Astrocyte of the hippocampus (primary cell): ENCODE results near the gene NCK2.

Experiments used
- DNase-seq: peaks from one replicate; pipeline ENCODE4 v3.0.0; 2011; ENCODE audit warnings: low read depth, low spot score

The NCK2 gene

DNA sequence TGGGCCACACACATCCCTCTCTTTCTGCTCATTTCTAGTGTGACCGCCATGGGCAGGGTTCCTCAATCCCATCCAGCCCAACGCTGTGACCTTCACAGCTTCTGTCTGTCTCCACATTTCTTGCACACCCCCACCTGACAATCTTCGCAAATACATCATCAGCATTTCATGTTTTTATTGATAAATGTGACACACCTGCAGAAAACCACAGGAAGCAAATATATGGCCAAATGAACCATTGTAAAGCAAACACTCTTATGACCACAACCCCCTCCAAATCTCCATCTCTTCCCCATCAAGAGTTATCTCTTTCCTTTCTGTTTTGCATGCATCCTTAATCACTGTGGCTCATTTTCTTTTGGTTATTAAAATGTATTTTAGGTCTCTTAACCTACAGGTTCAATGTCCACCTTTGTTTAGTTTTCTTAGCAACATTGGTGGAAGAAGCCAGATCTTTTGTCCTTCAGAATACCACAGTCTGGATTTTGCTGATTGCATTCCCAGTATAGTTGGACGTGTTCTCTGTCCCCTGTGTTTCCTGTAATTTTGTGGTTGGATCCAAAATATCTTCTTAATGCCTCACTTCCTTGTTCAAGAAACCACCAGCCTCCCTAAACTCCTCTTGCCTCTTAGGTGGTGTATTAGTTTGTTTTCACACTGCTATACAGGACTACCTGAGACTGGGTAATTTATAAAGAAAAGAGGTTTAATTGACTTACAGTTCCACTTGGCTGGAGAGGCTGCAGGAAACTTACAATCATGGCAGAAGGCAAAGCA lies 9.8 kb upstream of the NCK2 start:
- peak; percentile 77 for DNase-seq

DNA sequence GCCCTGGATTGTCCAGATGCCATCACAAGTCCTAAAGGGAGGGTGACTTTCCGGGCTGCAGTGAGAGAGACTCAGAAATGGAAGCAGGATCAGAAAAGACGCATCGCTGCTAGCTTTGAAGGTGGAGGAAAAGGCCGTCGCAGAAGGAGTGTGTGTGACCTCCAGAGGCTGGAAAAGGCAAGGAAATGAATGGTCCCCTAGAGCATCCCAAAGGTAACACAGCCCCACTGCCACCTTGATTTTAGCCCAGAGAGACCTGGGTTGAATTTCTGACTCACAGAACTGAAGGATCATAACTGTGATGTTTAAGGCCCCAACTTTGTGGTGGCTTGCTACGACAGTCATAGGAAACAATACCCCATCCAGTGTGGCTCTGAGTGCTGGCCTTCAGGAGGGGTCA lies 8.6 kb upstream of the NCK2 start:
- DNase-seq: no peak

- no peak for DNase-seq
These were observed 6.6 kb upstream of the NCK2 start for GRCh38 chr2:105737980-105738657.

- no peak for DNase-seq
These were observed 6.0 kb upstream of the NCK2 start for GRCh38 chr2:105738658-105739241.

DNA sequence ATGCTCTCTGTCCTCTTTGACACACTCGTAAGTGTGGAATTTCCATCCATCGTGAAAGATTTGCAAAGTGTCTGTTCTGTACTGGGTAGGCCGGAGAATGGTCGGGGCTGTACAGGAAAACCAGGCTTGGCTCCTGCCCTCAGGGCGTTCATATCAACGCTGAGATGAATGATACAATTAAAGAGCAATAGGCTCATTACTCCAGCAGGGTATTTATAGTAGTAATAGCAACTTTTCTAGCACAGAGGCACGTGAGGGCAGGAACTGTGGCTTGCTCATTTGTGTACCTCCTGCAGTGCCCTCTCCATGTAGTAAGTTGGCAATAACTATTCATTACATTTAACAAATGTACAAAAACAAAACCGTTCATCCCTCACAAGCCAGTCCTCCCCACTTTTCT lies 5.3 kb upstream of the NCK2 start:
- no peak for DNase-seq

DNA sequence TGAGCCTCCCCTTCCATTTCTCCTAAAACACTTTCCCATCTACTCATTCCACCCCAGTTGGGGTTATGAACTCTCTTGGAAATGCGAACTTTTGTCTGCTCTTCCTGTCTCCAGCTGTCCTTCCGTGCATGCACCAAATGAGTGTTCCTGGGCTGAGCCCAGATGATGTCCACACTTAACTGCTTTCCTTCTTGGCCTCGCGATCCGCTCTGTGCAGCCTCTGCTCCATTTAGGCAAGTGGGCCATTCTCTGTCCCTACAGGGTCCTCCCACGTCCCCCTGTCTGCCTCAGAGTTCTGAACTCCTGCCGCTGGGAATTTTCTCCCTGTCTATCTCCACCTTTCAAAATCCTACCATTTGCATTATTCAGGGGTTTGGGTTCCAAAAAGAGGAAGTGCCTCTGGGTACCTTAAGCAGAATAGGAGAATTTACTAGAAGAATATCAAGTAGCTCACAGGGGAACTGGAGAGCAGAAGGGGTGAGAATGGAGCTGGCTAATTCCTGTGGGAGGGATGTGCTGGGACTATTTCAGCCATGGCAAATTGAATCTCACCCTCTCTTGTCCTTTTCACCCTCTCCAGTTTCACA lies 4.7 kb upstream of the NCK2 start:
- DNase-seq: no peak

DNA sequence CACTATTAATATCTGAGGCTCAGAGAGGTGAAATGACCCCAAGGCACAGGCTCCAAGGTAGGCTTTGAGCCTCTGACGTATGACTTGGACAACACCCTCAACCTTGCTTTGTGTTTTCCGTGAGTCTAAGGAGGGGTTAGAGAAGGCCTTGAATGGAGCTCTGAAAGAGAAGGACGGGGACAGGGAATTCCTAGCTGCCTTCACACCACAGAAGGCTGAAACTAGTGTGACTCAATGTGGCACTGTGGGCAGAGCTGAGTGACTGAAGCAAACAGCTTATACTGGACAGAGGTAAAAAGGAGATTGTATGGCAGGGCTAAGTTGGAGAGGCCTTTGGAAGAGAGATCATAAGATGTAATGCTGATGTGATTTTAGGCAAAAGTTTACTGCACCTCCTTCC lies 3.5 kb upstream of the NCK2 start:
- no peak for DNase-seq

DNA sequence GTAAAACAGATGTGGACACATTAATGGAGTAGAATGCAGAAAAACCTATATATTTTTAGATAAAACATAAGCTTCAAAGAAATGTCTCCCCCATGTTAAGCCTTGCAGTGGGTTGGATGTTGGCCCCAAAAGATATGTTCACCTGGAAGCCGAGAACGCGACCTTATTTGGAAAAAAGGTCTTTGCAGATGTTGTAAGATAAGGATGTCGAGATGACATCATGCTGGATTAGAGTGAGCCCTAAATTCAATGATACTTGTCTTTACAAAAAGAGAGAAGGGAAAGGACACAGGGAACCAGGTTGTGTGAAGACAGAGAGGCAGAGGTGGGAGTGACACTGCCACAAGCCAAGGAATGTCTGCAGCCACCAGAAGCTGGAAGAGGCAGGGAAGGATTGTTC lies 3.1 kb upstream of the NCK2 start:
- no peak for DNase-seq

DNA sequence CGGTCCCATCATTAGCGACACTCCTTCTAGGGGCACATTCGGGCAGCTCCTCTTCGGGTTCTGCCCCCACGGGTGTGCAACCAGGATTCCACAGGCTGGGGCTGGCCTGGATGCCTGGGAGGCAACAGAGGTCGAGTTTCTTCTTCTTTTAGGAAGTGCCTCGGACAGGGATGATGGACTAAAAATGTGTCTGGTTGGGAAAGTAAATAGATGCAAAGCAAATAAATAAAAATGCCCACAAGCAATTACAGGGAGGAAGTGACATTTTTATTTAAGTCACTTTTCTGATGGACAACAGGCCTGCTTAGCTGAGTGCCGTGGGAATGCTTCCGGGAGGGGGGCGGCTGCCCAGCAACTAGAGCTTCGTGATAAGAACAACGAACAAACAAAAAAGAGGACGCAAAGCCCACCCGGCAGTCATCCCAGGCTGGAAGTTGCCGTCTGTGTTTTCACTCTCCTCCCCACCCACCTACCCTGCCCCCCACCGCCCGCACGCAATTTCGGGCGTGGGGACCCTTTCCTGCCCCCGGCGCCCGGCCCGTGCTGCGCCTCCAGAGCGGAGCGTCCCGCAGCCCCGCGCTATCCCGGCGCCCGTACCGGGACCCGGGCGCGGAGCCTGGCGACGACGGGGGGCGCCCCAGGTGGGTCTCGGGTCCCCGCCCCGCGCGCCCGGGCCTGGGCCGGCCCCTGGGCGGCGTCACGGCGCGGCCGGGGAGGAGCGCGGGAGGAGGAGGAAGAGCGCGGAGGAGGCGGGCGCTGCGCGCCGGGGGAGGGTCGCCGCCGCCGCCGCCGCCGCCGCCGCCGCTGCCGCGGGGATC lies 412 bp upstream of the NCK2 start:
- peak; percentile 88 for DNase-seq

GRCh38 chr2:105746177-105747080 lies 1.7 kb downstream of the NCK2 start:
- peak; percentile 18 for DNase-seq

DNA sequence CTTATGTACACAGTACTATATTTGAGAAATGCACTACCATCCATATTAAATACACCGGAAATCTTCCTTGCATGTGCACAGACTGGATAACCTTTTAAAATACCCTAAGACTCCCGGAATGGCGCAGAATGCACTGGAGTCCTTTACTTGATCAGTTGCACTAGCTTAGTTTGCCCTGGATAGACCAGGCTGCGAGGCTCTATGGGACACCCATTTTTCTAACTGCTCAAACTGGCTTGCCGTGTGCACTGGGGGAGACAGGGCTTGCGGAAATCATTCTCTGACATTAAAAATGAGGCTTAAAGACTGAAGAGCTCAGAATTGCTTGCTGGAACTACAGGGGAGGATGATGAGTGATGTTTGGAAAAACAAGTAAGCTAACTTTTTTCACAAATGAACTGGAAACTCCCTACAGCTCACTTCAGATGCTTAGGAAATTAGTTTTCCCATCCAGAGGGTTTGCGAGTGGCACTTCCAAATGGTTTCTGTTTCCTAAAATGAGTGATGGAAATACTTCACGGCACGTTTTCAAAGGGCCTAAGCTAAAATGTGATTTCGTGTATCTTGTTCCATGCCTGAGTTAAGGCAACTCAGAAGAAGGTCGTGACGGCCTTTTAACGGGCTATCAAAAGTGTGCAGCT lies 2.7 kb downstream of the NCK2 start:
- no peak for DNase-seq

DNA sequence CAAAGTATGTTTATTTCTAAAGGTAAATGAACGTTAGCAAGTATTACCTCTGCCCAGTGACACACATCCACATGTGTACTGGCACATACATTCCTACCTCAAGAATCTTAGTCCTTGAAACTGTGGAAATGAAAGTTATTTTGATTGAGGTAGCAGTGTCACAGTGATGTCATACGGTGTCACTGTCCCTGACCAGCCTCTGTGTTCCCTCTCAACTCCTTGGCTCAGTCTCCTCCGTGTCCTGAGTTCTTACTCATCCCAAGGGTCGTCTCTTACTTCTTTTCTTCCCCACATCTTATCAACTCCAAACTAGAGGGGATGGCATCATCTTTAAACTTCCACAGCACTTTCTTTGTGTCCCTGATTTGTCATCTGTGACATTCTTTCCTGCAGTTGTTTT lies 3.3 kb downstream of the NCK2 start:
- DNase-seq: no peak

GRCh38 chr2:105748566-105748965 lies 3.9 kb downstream of the NCK2 start:
- DNase-seq: no peak

- DNase-seq: peak; percentile 53
These were observed 5.1 kb downstream of the NCK2 start for GRCh38 chr2:105749583-105750400.

DNA sequence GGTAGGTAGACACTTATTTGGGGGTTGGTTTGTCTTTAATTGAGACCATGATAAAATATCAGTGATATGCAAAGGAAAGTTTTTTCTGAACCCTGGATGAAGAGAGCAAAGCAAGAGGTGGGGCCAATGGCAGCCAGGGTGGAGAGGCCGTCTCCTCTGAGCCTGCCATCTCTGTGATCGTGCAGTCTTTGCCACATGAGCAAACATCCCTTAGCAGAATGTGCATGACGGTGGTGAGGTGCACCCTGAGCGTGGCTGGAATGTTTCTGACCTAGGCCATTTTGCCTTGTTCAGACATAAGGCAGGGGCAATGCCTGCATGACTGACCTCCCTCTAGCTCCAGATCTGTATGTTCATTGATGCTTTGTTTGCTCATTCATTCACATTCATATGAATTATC lies 6.0 kb downstream of the NCK2 start:
- DNase-seq: no peak

- no peak for DNase-seq
These were observed 6.6 kb downstream of the NCK2 start for GRCh38 chr2:105751272-105751671.

DNA sequence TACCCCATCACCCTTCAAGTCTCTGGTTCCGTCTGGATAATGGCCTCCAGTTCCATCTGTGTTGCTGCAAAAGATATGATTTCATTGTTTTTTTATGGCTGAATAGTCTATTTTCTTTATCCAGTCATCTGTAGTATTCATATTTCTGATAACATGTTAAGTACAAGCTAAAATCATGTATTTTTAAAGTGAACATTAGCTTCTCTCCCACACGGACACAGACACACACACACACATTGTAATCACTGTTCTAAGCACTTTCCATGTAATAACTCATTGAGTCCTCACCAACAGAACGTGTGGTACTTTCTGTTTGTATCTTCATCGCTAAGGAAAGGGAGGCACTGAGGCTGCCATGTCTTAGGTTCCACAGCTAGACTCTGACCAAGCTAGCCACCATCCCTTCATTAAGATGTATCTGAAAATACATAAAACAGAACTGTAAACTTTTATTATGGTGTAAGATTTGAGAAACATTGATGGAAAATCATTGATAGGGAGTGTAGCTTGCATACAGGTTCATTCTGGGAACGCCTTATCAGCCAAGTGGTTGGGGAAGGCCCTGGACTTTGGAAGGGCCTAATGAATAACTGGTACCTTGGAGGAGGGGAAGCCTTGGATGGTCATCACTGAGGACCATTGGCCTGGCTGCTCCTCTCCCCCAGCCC lies 8.1 kb downstream of the NCK2 start:
- no peak for DNase-seq

DNA sequence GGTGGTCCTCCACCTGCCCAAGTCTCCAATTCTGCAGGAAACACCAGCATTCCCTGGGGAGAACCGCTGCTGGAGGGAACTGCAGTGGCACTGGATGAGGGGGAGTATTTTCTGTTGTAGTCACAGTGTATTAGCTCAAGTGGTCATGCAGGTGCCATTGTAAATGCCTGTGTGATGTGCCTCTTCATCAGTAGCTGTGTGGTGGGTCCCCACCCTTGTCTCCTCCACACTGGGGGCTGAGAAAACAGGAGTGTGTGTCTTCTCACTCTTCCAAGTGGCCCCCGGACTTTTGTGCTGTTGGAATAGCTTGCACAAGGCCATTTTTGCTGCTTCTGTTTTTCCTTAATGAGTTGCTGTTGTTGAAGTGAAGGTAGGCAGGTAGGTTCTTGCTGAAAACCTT lies 8.7 kb downstream of the NCK2 start:
- DNase-seq: no peak

DNA sequence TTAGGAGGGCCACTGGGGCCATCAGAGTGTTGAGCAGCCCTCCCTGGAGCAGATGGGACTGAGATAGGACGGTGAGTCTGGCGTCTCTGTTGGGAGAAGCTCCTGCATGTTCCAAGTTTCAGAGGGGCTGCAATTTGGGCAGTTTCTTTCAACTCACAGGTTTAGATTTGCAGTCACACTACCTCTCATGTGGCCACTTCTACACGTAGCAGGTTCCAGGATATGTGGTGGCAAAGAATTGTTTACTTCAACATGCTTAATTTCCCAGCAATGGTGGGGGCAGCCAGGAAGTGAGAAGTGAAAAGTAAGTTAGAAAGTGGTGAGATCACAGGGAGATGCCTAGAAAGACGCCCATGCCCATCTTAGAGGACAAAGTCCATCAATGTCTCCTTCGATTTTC lies 9.3 kb downstream of the NCK2 start:
- DNase-seq: no peak
